IMR-90 (cell line): ENCODE data around the gene TXNDC12. TPM values are rescaled to one million over a fixed set of nuclear protein-coding genes. Genes with fewer than 3 reads are reported as not detected.

Source experiments
- ATAC-seq: fragments of 200-7000 bp; cut with Tn5 transposase; 2 replicates; pipeline ENCODE4 v1.9.1; 2020; ENCODE audit warnings: low read depth, mild to moderate bottlenecking, moderate library complexity
- BruUV-seq: library from RNA; stranded (reverse); fragments of 400-500 nt; replicated peaks from 2 replicates; lab custom pipeline; 2021; lab: Mats Ljungman, UMichigan
- CTCF ChIA-PET: fragments of 300-600 bp; formaldehyde crosslinking; extraction: SDS; loops from one replicate; lab custom pipeline; 2021; ENCODE audit warnings: antibody characterized with exemption; lab: Yijun Ruan, JAX
- POLR2A ChIA-PET: fragments of 300-600 bp; sonication (Branson Sonifier 250); formaldehyde crosslinking; loops from one replicate; lab custom pipeline; 2022; ENCODE audit warnings: antibody characterized with exemption; ENCODE audit not compliant: unreplicated experiment; lab: Charles Lee
- DNase-seq: peaks from one replicate; pipeline ENCODE4 v3.0.0; 2013
- H2AFZ ChIP-seq: replicated peaks from 2 replicates; pipeline ENCODE3; 2013; ENCODE audit warnings: low read length, mild to moderate bottlenecking; ENCODE audit not compliant: poor library complexity
- H2AK5ac ChIP-seq: 2 replicates; pipeline ENCODE4 v1.6.1; 2013; ENCODE audit warnings: low read depth, low read length, inconsistent platforms
- H2AK9ac ChIP-seq: replicated peaks from 2 replicates; pipeline ENCODE3; 2013; ENCODE audit warnings: mild to moderate bottlenecking, low read depth, low read length, moderate library complexity; ENCODE audit not compliant: poor library complexity
- H2BK120ac ChIP-seq: 2 replicates; pipeline ENCODE4 v1.6.1; 2013; ENCODE audit warnings: low read depth, low read length, inconsistent platforms
- H2BK15ac ChIP-seq: 3 replicates; pipeline ENCODE4 v1.6.1; 2013; ENCODE audit warnings: low read depth, low read length, inconsistent platforms
- H2BK20ac ChIP-seq: 2 replicates; pipeline ENCODE4 v1.6.1; 2013; ENCODE audit warnings: low read depth, mild to moderate bottlenecking, inconsistent platforms, low read length, moderate library complexity
- H2BK5ac ChIP-seq: 2 replicates; pipeline ENCODE4 v1.6.1; 2013; ENCODE audit warnings: mild to moderate bottlenecking, low read depth, low read length, inconsistent platforms; ENCODE audit not compliant: poor library complexity, severe bottlenecking
- H3K14ac ChIP-seq: replicated peaks from 2 replicates; pipeline ENCODE4 v1.6.1; 2013; ENCODE audit warnings: low read depth, low read length, inconsistent platforms
- H3K18ac ChIP-seq: 2 replicates; pipeline ENCODE4 v1.6.1; 2013; ENCODE audit warnings: low read depth, low read length, control low read depth
- H3K23ac ChIP-seq: 2 replicates; pipeline ENCODE4 v1.6.1; 2013; ENCODE audit warnings: low read depth, low read length, inconsistent platforms
- H3K27ac ChIP-seq: 2 replicates; pipeline ENCODE4 v1.5.1; 2013; ENCODE audit warnings: mild to moderate bottlenecking, control low read depth, low read length; ENCODE audit not compliant: insufficient read depth
- H3K27me3 ChIP-seq: 2 replicates; pipeline ENCODE4 v1.6.1; 2013; ENCODE audit warnings: low read length; ENCODE audit not compliant: control insufficient read depth, insufficient read depth
- H3K36me3 ChIP-seq: 2 replicates; pipeline ENCODE4 v1.6.1; 2013; ENCODE audit warnings: low read length, mixed read lengths; ENCODE audit not compliant: control insufficient read depth, insufficient read depth
- H3K4ac ChIP-seq: 2 replicates; pipeline ENCODE4 v1.6.1; 2013; ENCODE audit warnings: low read depth, low read length, inconsistent platforms
- H3K4me1 ChIP-seq: 2 replicates; pipeline ENCODE4 v1.6.1; 2013; ENCODE audit warnings: low read length, mixed read lengths; ENCODE audit not compliant: control insufficient read depth, insufficient read depth
- H3K4me2 ChIP-seq: 2 replicates; pipeline ENCODE4 v1.6.1; 2013; ENCODE audit warnings: low read depth, mild to moderate bottlenecking, control low read depth, low read length, moderate library complexity
- H3K4me3 ChIP-seq: 2 replicates; pipeline ENCODE4 v1.5.1; 2013; ENCODE audit warnings: low read depth, mild to moderate bottlenecking, control low read depth, low read length, moderate library complexity; ENCODE audit not compliant: insufficient read depth
- H3K56ac ChIP-seq: 2 replicates; pipeline ENCODE4 v1.6.1; 2013; ENCODE audit warnings: low read length, inconsistent platforms; ENCODE audit not compliant: insufficient read depth; ENCODE audit errors: extremely low read depth
- H3K79me1 ChIP-seq, 2 experiments: 2 replicates each; pipeline ENCODE4 v1.6.1; 2013; ENCODE audit warnings: low read length in 2 of 2, inconsistent platforms in 1 of 2, low read depth in 1 of 2
- H3K9ac ChIP-seq: 2 replicates; pipeline ENCODE4 v1.6.1; 2013; ENCODE audit warnings: low read depth, low read length, control low read depth
- H3K9me1 ChIP-seq: 2 replicates; pipeline ENCODE4 v1.6.1; 2013; ENCODE audit warnings: low read length, inconsistent platforms; ENCODE audit not compliant: insufficient read depth
- H3K9me3 ChIP-seq: 2 replicates; pipeline ENCODE4 v1.6.1; 2013; ENCODE audit warnings: low read length; ENCODE audit not compliant: control insufficient read depth, insufficient read depth
- H4K20me1 ChIP-seq: 2 replicates; pipeline ENCODE4 v1.6.1; 2013; ENCODE audit warnings: low read length, inconsistent platforms; ENCODE audit not compliant: insufficient read depth
- H4K5ac ChIP-seq: 2 replicates; pipeline ENCODE4 v1.6.1; 2013; ENCODE audit warnings: mild to moderate bottlenecking, low read depth, low read length, control low read depth
- H4K8ac ChIP-seq, 2 experiments: 2 replicates each; pipeline ENCODE4 v1.6.1; 2013; ENCODE audit warnings: low read depth in 2 of 2, low read length in 2 of 2, control low read depth in 1 of 2, inconsistent platforms in 1 of 2
- H4K91ac ChIP-seq: 2 replicates; pipeline ENCODE4 v1.6.1; 2013; ENCODE audit warnings: low read depth, low read length, inconsistent platforms; ENCODE audit not compliant: insufficient read depth
- BHLHE40 ChIP-seq: fragments of 150-350 bp; IDR thresholded peaks from 2 replicates; pipeline ENCODE4 v1.6.1; 2016; ENCODE audit warnings: mild to moderate bottlenecking, low read depth, low read length
- CEBPB ChIP-seq: IDR thresholded peaks from 2 replicates; pipeline ENCODE4 v1.6.1; 2012; ENCODE audit warnings: low read depth, low read length, improper control_type of control experiment
- CTCF ChIP-seq: conservative IDR thresholded peaks from 2 replicates; pipeline ENCODE4 v1.5.1; 2012; ENCODE audit warnings: mild to moderate bottlenecking, low read depth, low read length, improper control_type of control experiment
- FOS ChIP-seq: fragments of 150-350 bp; IDR thresholded peaks from 2 replicates; pipeline ENCODE4 v1.6.1; 2016; ENCODE audit warnings: low read depth, low read length
- RAD21 ChIP-seq: IDR thresholded peaks from 2 replicates; pipeline ENCODE4 v1.6.1; 2012; ENCODE audit warnings: low read length, improper control_type of control experiment
- WGBS, 2 experiments: methylation state at CpG; one replicate each; pipeline versions ENCODE4 v1.1.5 to v1.1.7; 2013; ENCODE audit warnings: missing lambda C conversion rate in 2 of 2; ENCODE audit not compliant: insufficient read length in 1 of 2; ENCODE audit errors: extremely low coverage in 2 of 2; 5-methylcytosine and 5-hydroxymethylcytosine counted together
- dilution Hi-C: fragments of 300-500 bp; cut with HindIII; formaldehyde crosslinking; loops from one replicate; pipeline ENCODE4 v1.14.3; 2018; ENCODE audit warnings: low sequenced_read_pairs; ENCODE audit not compliant: unreplicated experiment
- in situ Hi-C: fragments of 300-500 bp; cut with MboI; formaldehyde crosslinking; loops from 3 replicates; pipeline ENCODE4 v1.14.3; 2019; ENCODE audit warnings: low sequenced_read_pairs, inconsistent platforms, mixed read lengths
- intact Hi-C: fragments of 100-400 bp; cut with micrococcal nuclease; formaldehyde crosslinking; loops from 2 replicates; pipeline ENCODE4 v1.10.0; 2022
- polyA plus RNA-seq, 3 experiments: library from polyadenylated mRNA; depleted of rRNA; stranded (reverse); fragments of >200 nt; gene quantifications; 2 replicates each; pipeline ENCODE4 v1.2.3, GENCODE V29; 2012; ENCODE audit warnings: low replicate concordance in 1 of 3
- total RNA-seq: library from RNA; depleted of rRNA; stranded (reverse); fragments of >200 nt; gene quantifications from 2 replicates; pipeline ENCODE4 v1.2.3, GENCODE V29; 2012

Gene TXNDC12
- total and polyA plus RNA-seq, 2 of the 4 experiments (the other 2 are of a cell fraction), result 24.4 to 29.9 TPM

DNA sequence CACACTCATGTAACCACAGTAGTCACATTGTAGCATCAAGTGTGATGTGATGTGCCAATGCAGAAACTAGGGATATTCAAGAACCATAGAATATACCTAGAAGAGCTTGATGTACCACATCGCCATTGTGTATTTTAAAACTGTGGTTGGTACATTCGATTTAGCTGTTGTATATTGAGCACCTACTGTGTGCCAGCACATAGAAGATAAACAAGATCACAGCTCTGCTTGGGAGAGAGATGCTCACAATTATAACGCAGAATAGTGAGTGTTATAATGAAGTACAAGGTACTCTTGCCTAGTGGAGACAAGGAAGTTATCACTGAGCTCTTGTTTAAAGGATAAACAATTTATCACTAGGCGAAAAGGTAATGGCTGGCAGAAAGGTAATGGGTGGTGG, 5.8 kb upstream of the TXNDC12 start:
- Histone ChIP-seq H3K23ac (no peak overlapping the region), H3K27ac (no peak overlapping the region), H3K56ac (no peak overlapping the region), H3K4me3 (no peak overlapping the region), H3K14ac (no peak overlapping the region), H2AK5ac (no peak overlapping the region), H2BK20ac (no peak overlapping the region), H2BK5ac (no peak overlapping the region), H2BK120ac (no peak overlapping the region), H3K9ac (no peak overlapping the region), H3K18ac (no peak overlapping the region), H4K5ac (no peak overlapping the region), H3K79me1 (peaks cover 36 to 57% of the 10 kb centered on the region in 2 experiments), H2AK9ac (no peak overlapping the region), H4K91ac (no peak overlapping the region), H3K36me3 (peaks cover 38% of the 10 kb centered on the region), H2AFZ (no peak overlapping the region), H3K27me3 (no peaks in the 10 kb centered on the region), H3K9me1 (no peaks in the 10 kb centered on the region), H2BK15ac (no peak overlapping the region), H3K4me1 (peaks cover 5% of the 10 kb centered on the region; the same call in 1 of the 2 replicates), H3K4me2 (no peak overlapping the region), H4K8ac (no peak overlapping the region), H3K9me3 (no peaks in the 10 kb centered on the region), H4K20me1 (peaks cover 21% of the 10 kb centered on the region; the same call in 1 of the 2 replicates), H3K4ac (no peak overlapping the region)
- BruUV-seq, result no TSS peak
- in situ Hi-C loops, result no loop called here
- TF ChIP-seq CTCF (no peak), BHLHE40 (no peak), CEBPB (no peak), RAD21 (no peak), FOS (no peak)
- dilution Hi-C loops, result no loop called here
- WGBS, 2 experiments, result 100% methylated on average over 2 of the region's 4 CpGs; no CpG with 5 or more reads in 1 of the 2 experiments
- CTCF ChIA-PET, result interaction anchor here (0.6 kb wide), 1 partner anchor 88 kb away, joined by 3 read pairs; no protein-coding TSS in a partner anchor
- POLR2A ChIA-PET, result interaction anchor here (0.6 kb wide), 3 partner anchors 52 to 172 kb away, joined by 4 to 36 read pairs (median 5); no protein-coding TSS in a partner anchor
- DNase-seq (no peak), ATAC-seq (no peak)
- intact Hi-C loops, result no loop called here
